NCI-H460 (cell line): Measurements from ENCODE around the gene LUZP4. TPM values are rescaled to one million over a fixed set of nuclear protein-coding genes. Genes with fewer than 3 reads are reported as not detected.
"Not testable (repeated sequence)": the region's sequence is repeated elsewhere in the genome, so short reads cannot be mapped to it uniquely, and the experiment has no call there.

Source experiments
- DNase-seq: peaks from one replicate; pipeline ENCODE4 v3.0.0-alpha.2; 2016; ENCODE audit warnings: low read depth; ENCODE audit errors: extremely low read depth
- total RNA-seq: library from RNA; depleted of rRNA; stranded (reverse); fragments of >200 nt; shearing (Covaris generic); gene quantifications from 2 replicates; pipeline ENCODE4 v1.2.3, GENCODE V29; 2014; rRNA removed

LUZP4 gene
- total RNA-seq, 1 experiment from 2014 or later = not detected

- DNase-seq = no peak
These were observed 43.9 kb downstream of the LUZP4 start for GRCh38 chrX:115333446-115333845.

GRCh38 chrX:115337491-115338144 is 48.1 kb downstream of the LUZP4 start:
- no peak for DNase-seq

- DNase-seq = no peak
These were observed 50.0 kb downstream of the LUZP4 start for GRCh38 chrX:115339441-115340025.

- DNase-seq = no peak
These were observed 51.9 kb downstream of the LUZP4 start for GRCh38 chrX:115341421-115341820.

- DNase-seq = peak; percentile 34
These were observed 55.5 kb downstream of the LUZP4 start for GRCh38 chrX:115344885-115345614.

GRCh38 chrX:115345615-115346014 is 56.1 kb downstream of the LUZP4 start:
- DNase-seq = no peak

GRCh38 chrX:115346738-115347137 is 57.2 kb downstream of the LUZP4 start:
- DNase-seq = not testable (repeated sequence)

- DNase-seq = no peak
These were observed 59.1 kb downstream of the LUZP4 start for GRCh38 chrX:115348446-115349225.

- DNase-seq = no peak
These were observed 61.3 kb downstream of the LUZP4 start for GRCh38 chrX:115350711-115351381.

GRCh38 chrX:115356369-115356768 is 66.9 kb downstream of the LUZP4 start:
- no peak for DNase-seq

Other genes starting within 250 kb of the LUZP4 start
- gene RBMXL3, start 100.3 kb upstream of the LUZP4 start, total RNA-seq = not detected in 2 replicates
- gene LRCH2, start 55.6 kb upstream of the LUZP4 start, total RNA-seq = 0.06 and 0.07 TPM in 2 replicates